MM.1S (cell line): ENCODE results near the gene RAB3A.

ENCODE experiments used
- CTCF ChIP-seq: fragments of 300-600 bp; sonication (generic); IDR thresholded peaks from 2 replicates; pipeline ENCODE4 v1.5.1; 2016; ENCODE audit warnings: antibody characterized with exemption, low read length, mixed read lengths
- EZH2 ChIP-seq: fragments of 300-600 bp; sonication (generic); optimal IDR thresholded peaks from 2 replicates; pipeline ENCODE3; 2017; ENCODE audit warnings: low read depth, mild to moderate bottlenecking, antibody characterized with exemption, low read length, mixed read lengths

- TF ChIP-seq CTCF = no peak
- TF ChIP-seq EZH2 = no peak
Measured at GRCh38 chr19:18167011-18167410, 36.8 kb downstream of the RAB3A start.
